WERI-Rb-1 (cell line): Measurements from ENCODE around the gene CNTNAP2.

Experiments used
- DNase-seq: peaks from one replicate; pipeline ENCODE4 v3.0.0-alpha.2; 2020
- H3K27ac ChIP-seq: fragments of 250-450 bp; sonication (Bioruptor Pico); 2 replicates; pipeline ENCODE4 v1.5.1; 2020; ENCODE audit warnings: mild to moderate bottlenecking, moderate library complexity
- H3K27me3 ChIP-seq: fragments of 250-450 bp; sonication (Bioruptor Pico); 2 replicates; pipeline ENCODE4 v1.5.1; 2021; ENCODE audit warnings: mild to moderate bottlenecking, low read depth, moderate library complexity; ENCODE audit not compliant: insufficient read depth, severe bottlenecking
- H3K36me3 ChIP-seq: fragments of 250-450 bp; sonication (Bioruptor Pico); 2 replicates; pipeline ENCODE4 v1.5.1; 2020; ENCODE audit warnings: mild to moderate bottlenecking, moderate library complexity
- H3K4me3 ChIP-seq: 2 replicates; pipeline ENCODE4 v1.5.1; 2011; ENCODE audit warnings: low read depth, mild to moderate bottlenecking, control low read depth, low read length
- H3K9me3 ChIP-seq: fragments of 250-450 bp; sonication (Bioruptor Pico); 2 replicates; pipeline ENCODE4 v1.5.1; 2021; ENCODE audit warnings: mild to moderate bottlenecking, moderate library complexity; ENCODE audit not compliant: severe bottlenecking
- CTCF ChIP-seq: IDR thresholded peaks from 2 replicates; pipeline ENCODE4 v1.5.1; 2011; ENCODE audit warnings: low read depth, mild to moderate bottlenecking, control low read depth, inconsistent platforms, low read length

Gene CNTNAP2

GRCh38 chr7:147452816-147453215, 1336.2 kb downstream of the CNTNAP2 start:
- Histone ChIP-seq H3K27me3 (no peaks in the 10 kb centered on the region), H3K36me3 (no peaks in the 10 kb centered on the region), H3K27ac (no peak overlapping the region), H3K9me3 (no peaks in the 10 kb centered on the region), H3K4me3 (no peak overlapping the region)
- TF ChIP-seq CTCF: no peak
- DNase-seq: no peak

- no peak for TF ChIP-seq CTCF
- H3K27me3 ChIP-seq: no peaks in the 10 kb centered on the region
- H3K9me3 ChIP-seq: no peaks in the 10 kb centered on the region
- H3K27ac ChIP-seq: no peak overlapping the region
- DNase-seq: no peak
- no peak overlapping the region for H3K4me3 ChIP-seq
- H3K36me3 ChIP-seq: no peaks in the 10 kb centered on the region
Observed at GRCh38 chr7:147465223-147465622, 1348.6 kb downstream of the CNTNAP2 start.

GRCh38 chr7:147472556-147472955, 1356.0 kb downstream of the CNTNAP2 start:
- H3K4me3 ChIP-seq: no peak overlapping the region
- H3K9me3 ChIP-seq: no peaks in the 10 kb centered on the region
- H3K27ac ChIP-seq: no peak overlapping the region
- no peaks in the 10 kb centered on the region for H3K27me3 ChIP-seq
- TF ChIP-seq CTCF: no peak
- no peaks in the 10 kb centered on the region for H3K36me3 ChIP-seq
- no peak for DNase-seq

GRCh38 chr7:147474862-147475261, 1358.3 kb downstream of the CNTNAP2 start:
- no peak for TF ChIP-seq CTCF
- no peaks in the 10 kb centered on the region for H3K9me3 ChIP-seq
- no peak overlapping the region for H3K4me3 ChIP-seq
- no peaks in the 10 kb centered on the region for H3K36me3 ChIP-seq
- no peaks in the 10 kb centered on the region for H3K27me3 ChIP-seq
- no peak for DNase-seq
- no peak overlapping the region for H3K27ac ChIP-seq

- no peaks in the 10 kb centered on the region for H3K27me3 ChIP-seq
- TF ChIP-seq CTCF: no peak
Observed at GRCh38 chr7:147477526-147477925, 1360.9 kb downstream of the CNTNAP2 start.

GRCh38 chr7:147478796-147479195, 1362.2 kb downstream of the CNTNAP2 start:
- no peak overlapping the region for H3K4me3 ChIP-seq
- H3K27ac ChIP-seq: no peak overlapping the region
- no peaks in the 10 kb centered on the region for H3K9me3 ChIP-seq
- no peak for DNase-seq
- no peaks in the 10 kb centered on the region for H3K27me3 ChIP-seq
- no peaks in the 10 kb centered on the region for H3K36me3 ChIP-seq
- no peak for TF ChIP-seq CTCF

More at GRCh38 chr7:147477526-147477925, 1360.9 kb downstream of the CNTNAP2 start:
- DNase-seq: no peak
- no peaks in the 10 kb centered on the region for H3K36me3 ChIP-seq
- no peaks in the 10 kb centered on the region for H3K9me3 ChIP-seq
- no peak overlapping the region for H3K27ac ChIP-seq
- H3K4me3 ChIP-seq: no peak overlapping the region
